PFSK-1 (cell line): ENCODE data around the gene PNPLA5.

Source experiments
- FOXP2 ChIP-seq: optimal IDR thresholded peaks from 2 replicates; pipeline ENCODE3; 2011; ENCODE audit warnings: borderline replicate concordance, control low read depth, inconsistent platforms; ENCODE audit not compliant: insufficient read depth; ENCODE audit errors: extremely low read length, extremely low read depth
- POLR2AphosphoS5 ChIP-seq: IDR thresholded peaks from 2 replicates; pipeline ENCODE4 v1.6.1; 2012; ENCODE audit warnings: low read depth, mild to moderate bottlenecking, control low read depth, low read length, moderate library complexity
- SIN3A ChIP-seq: IDR thresholded peaks from 2 replicates; pipeline ENCODE4 v1.6.1; 2012; ENCODE audit warnings: mild to moderate bottlenecking, low read length, moderate library complexity, borderline replicate concordance; ENCODE audit not compliant: insufficient read depth
- TAF1 ChIP-seq: IDR thresholded peaks from 2 replicates; pipeline ENCODE4 v1.6.1; 2012; ENCODE audit warnings: low read length, control low read depth, borderline replicate concordance; ENCODE audit not compliant: insufficient read depth
- TF ChIP-seq, protein P1 (sequence below), 2 experiments: IDR thresholded peaks; 2 replicates each; pipeline versions ENCODE4 v1.6.1 to v1.8.0; 2011 to 2012; ENCODE audit warnings: low read depth in 2 of 2, low read length in 2 of 2, control low read depth in 1 of 2, inconsistent platforms in 1 of 2, mild to moderate bottlenecking in 1 of 2, moderate library complexity in 1 of 2; ENCODE audit not compliant: insufficient read depth in 1 of 2

Gene PNPLA5

DNA sequence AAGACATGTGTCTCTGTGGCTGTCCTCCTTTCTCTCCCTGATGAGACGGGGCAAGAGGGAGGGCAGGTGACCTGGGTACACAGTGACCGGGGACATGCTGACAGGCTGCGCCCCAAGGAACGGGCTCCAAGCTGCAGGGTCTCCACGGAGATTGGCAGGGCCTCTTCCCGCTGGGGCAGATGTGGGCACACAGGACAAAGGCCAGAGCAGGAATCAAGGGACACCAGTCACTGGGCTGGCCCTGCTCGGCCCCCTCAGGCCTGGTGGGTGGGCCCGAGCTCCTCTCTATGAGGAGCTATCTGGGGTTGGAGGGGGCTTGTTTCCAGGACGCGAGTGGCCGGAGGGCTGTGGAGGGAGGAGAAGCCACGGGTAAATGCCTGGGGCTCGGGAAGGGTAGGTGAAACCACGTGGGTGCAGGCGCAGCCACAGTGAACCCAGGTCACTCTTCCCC, 11.2 kb downstream of the PNPLA5 start:
- no peak for TF ChIP-seq SIN3A
- TF ChIP-seq TAF1: no peak
- TF ChIP-seq POLR2AphosphoS5: no peak
- no peak for TF ChIP-seq FOXP2
- TF ChIP-seq, protein P1, sequence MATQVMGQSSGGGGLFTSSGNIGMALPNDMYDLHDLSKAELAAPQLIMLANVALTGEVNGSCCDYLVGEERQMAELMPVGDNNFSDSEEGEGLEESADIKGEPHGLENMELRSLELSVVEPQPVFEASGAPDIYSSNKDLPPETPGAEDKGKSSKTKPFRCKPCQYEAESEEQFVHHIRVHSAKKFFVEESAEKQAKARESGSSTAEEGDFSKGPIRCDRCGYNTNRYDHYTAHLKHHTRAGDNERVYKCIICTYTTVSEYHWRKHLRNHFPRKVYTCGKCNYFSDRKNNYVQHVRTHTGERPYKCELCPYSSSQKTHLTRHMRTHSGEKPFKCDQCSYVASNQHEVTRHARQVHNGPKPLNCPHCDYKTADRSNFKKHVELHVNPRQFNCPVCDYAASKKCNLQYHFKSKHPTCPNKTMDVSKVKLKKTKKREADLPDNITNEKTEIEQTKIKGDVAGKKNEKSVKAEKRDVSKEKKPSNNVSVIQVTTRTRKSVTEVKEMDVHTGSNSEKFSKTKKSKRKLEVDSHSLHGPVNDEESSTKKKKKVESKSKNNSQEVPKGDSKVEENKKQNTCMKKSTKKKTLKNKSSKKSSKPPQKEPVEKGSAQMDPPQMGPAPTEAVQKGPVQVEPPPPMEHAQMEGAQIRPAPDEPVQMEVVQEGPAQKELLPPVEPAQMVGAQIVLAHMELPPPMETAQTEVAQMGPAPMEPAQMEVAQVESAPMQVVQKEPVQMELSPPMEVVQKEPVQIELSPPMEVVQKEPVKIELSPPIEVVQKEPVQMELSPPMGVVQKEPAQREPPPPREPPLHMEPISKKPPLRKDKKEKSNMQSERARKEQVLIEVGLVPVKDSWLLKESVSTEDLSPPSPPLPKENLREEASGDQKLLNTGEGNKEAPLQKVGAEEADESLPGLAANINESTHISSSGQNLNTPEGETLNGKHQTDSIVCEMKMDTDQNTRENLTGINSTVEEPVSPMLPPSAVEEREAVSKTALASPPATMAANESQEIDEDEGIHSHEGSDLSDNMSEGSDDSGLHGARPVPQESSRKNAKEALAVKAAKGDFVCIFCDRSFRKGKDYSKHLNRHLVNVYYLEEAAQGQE (IDR thresholded peaks at IDR 0.05; ENCODE audit: insufficient read depth in 1 of 2, low read depth in 2 of 2, low read length in 2 of 2): no peak

DNA sequence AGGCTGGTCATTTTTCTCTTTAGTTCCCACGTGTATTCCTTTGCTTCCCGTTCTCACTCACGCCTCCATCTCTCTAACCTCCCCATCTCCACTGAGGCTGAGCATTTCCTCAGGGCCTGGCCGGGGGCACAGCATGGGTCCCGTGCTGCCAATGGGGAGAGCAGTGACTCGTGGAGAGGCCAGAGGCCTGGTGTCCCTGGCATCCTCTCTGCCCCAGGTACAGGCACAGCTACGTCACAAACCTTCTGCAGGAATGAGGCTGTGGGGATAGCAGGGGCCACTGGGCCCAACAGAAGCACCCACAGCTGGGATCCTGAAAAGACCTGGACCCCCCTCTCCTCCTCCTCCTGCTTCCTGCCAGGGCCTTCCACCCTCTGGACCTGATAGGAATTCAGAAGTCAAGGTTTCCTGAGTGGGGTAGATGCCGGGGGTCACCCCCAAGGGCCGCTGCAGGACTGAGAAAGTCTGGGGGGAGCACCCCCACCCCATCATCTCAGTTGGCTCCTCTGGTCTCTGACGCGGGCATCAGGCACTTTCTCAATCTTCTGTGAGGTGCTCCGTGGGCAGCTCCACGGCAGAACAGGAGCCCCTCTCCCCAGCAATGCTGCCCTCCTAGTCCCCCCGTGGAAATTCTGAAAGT, 11.8 kb downstream of the PNPLA5 start:
- TF ChIP-seq SIN3A (no peak), FOXP2 (no peak), TAF1 (no peak), POLR2AphosphoS5 (no peak)
- TF ChIP-seq, protein P1 (IDR thresholded peaks at IDR 0.05; ENCODE audit: insufficient read depth in 1 of 2, low read depth in 2 of 2, low read length in 2 of 2): no peak

DNA sequence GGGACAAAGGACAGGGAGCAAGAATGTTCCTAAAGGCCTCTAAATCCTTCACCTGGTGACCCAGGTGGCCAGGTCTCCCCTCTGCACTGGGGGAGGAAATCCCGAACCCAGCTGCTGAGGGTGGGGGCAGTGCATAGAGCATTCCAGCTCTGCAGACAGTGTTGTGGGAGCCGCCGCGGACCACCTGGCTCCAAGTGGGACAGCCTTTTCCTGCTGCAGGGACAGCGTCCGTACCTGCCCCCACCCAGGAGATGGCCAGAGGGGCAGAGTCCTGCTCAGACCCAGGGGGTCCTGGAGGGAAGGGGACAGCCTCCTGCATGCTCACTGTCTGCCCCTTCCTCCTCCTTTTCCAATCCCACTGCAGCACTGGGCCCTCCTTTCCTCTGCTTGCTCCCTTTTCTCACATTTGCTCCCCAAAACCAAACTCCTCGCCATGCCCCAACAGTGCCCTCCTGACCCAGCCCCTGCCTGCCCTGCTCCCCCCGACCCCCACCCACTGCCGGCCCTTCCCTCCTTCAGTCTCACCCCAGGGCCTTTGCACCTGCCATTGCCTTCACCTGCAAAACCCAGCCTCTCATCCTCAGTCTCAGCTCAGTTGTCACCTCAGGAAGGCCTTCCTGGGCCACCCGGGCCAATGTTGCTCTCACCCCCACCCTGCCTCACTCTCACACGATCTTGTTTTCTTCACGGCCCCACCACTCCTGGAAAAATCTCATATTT, 12.8 kb downstream of the PNPLA5 start:
- TF ChIP-seq, protein P1 (IDR thresholded peaks at IDR 0.05; ENCODE audit: insufficient read depth in 1 of 2, low read depth in 2 of 2, low read length in 2 of 2): no peak
- TF ChIP-seq POLR2AphosphoS5: no peak
- TF ChIP-seq FOXP2: no peak
- no peak for TF ChIP-seq SIN3A
- no peak for TF ChIP-seq TAF1

DNA sequence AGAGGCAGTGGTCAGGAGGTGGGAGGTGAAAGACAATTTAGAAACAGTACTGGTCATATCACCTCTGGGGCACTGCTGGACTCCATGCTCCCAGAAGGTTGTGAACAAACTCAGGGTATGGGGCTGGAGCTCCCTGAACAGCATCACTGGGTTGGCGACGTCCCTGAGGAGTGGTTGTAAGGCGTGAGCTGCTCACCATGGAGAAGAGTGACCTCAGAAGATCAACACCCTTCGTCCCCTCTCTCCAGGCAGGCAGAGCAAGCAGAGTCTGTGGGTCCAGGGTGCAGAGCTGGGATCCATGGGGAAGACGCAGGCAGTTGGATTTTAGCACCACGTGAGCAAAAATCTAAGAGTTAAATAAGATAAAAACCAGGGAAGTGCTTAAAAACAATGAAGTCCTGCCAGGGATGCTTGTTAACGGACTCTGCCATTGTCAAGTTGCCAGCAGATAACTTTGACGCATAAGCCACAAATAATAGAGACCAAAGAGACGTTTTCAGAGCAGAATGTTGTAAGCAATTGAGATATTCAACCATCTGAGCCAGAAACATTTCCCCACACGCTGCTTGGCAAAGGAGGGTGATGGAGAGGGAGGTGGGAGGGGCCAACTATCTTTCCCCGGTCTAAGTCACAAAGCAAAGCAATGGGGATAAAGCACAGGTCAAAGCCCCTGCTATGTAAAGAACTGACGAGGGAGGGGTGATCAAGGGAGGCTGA, 13.6 kb downstream of the PNPLA5 start:
- TF ChIP-seq FOXP2 (no peak), SIN3A (no peak)

DNA sequence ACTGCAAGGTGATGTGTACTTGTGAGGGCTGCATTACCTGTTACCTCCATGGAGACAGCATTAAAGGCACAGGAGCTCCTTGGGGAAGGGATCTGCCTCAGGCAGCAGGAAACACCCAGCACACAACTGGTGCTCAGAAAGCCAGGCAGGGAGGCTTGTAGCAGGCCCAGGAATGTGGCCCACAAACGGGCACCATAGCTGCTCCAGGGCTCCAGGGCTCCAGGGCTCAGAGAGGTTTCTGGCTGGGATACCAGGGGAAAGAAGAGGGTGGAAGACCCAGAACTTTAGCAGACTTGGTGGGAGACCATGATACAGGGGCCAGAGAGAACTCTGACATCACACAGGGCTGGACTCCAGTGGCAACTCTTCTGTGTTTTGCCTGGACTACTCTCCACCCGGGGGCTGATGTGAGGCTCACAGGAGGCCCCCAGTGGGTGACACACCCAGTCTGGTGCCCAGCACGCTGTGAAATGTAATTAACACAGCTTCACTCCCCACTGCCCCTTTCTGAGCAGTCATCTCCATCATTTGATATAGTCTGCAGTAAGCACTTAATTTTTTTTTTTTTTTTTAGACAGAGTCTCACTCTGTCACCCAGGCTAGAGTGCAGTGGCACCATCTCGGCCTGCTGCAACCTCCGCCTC, 14.8 kb downstream of the PNPLA5 start:
- TF ChIP-seq FOXP2 (no peak), SIN3A (no peak), TAF1 (no peak)
- TF ChIP-seq, protein P1 (IDR thresholded peaks at IDR 0.05; ENCODE audit: insufficient read depth in 1 of 2, low read depth in 2 of 2, low read length in 2 of 2): no peak
